Right lobe of liver (tissue), 6 donors: Measurements from ENCODE around the gene HIVEP2. TPM values are rescaled to one million over a fixed set of nuclear protein-coding genes. Genes with fewer than 3 reads are reported as not detected.

Source experiments
- ATAC-seq, 4 donors: fragments of 200-7000 bp; cut with Tn5 transposase; one replicate each; pipeline ENCODE4 v1.9.1; 2020; ENCODE audit warnings: mild to moderate bottlenecking in 4 of 4, moderate library complexity in 4 of 4
- DNase-seq, 3 donors: peaks; one replicate each; pipeline ENCODE4 v3.0.0-alpha.2; 2020
- H3K27ac ChIP-seq, 3 donors: fragments of 200-600 bp; one replicate each; pipeline ENCODE4 v1.8.0; 2022
- H3K27me3 ChIP-seq, 2 donors: fragments of 200-600 bp; one replicate each; pipeline ENCODE4 v1.8.0; 2022
- H3K36me3 ChIP-seq, 4 donors: fragments of 200-600 bp; sonication (generic) in 1 of 4; one replicate each; pipeline versions ENCODE4 v1.5.1 to v1.8.0; 2017 to 2022; ENCODE audit warnings: control low read depth in 1 of 4
- H3K4me1 ChIP-seq, 4 donors: fragments of 200-600 bp; sonication (generic) in 1 of 4; one replicate each; pipeline versions ENCODE4 v1.5.1 to v1.8.0; 2017 to 2022; ENCODE audit warnings: control low read depth in 1 of 4
- H3K4me3 ChIP-seq, 3 donors: fragments of 200-600 bp; one replicate each; pipeline ENCODE4 v1.8.0; 2022
- H3K9me3 ChIP-seq, 4 donors: fragments of 200-600 bp; sonication (generic) in 1 of 4; one replicate each; pipeline versions ENCODE4 v1.5.1 to v1.8.0; 2017 to 2022; ENCODE audit warnings: control low read depth in 1 of 4
- CTCF ChIP-seq, 4 donors: fragments of 200-600 bp in 3 of 4; fragments of 450-650 bp in 1 of 4; IDR thresholded peaks; one replicate each; pipeline versions ENCODE4 v1.5.1 to v1.8.0; 2016 to 2022; ENCODE audit warnings: antibody characterized with exemption in 4 of 4, mild to moderate bottlenecking in 2 of 4
- POLR2A ChIP-seq: fragments of 450-650 bp; IDR thresholded peaks from one replicate; pipeline ENCODE4 v1.6.1; 2017; ENCODE audit warnings: antibody characterized with exemption, mild to moderate bottlenecking
- WGBS: methylation state at CpG from one replicate; pipeline ENCODE4 v1.1.6; 2018; ENCODE audit warnings: low coverage, low lambda C conversion rate; ENCODE audit not compliant: insufficient coverage; ENCODE audit errors: missing lambda C conversion rate; 5-methylcytosine and 5-hydroxymethylcytosine counted together
- intact Hi-C, 2 donors: fragments of 100-400 bp; cut with DNase I; formaldehyde crosslinking; loops; one replicate each; pipeline versions ENCODE4 v1.11.2 to v1.14.1; 2022
- total RNA-seq, 6 experiments: library from RNA; depleted of rRNA in 2 of 6; stranded (reverse); fragments of >200 nt in 2 of 6; fragmentation: NEBNext Ultra II Directional in 3 of 6; extraction: Animal tissue kit (Norgen Biotek cat#: 25700) in 3 of 6; gene quantifications; one replicate each; pipeline versions ENCODE4 v1.1.0 to v1.2.4, GENCODE V29; 2016 to 2023
- donor health status: DM: no; HTN: yes; CAD: no.
- donor health status: DM: no; HTN: no; CAD: no.
- donor health status: DM: no; HTN: no; CAD: no.
- donor health status: DM: no; HTN: yes; CAD: no.
- donor health status: DM: no; HTN: yes; CAD: no.

HIVEP2 gene
- total RNA-seq, 6 experiments from 2014 or later: 3.0 to 8.9 (median 5.1) TPM

GRCh38 chr6:142914937-142915697 lies 29.9 kb downstream of the HIVEP2 start:
- Histone ChIP-seq H3K4me1 (no peaks in the 10 kb centered on the region), H3K27ac (no peak overlapping the region), H3K36me3 (no peaks in the 10 kb centered on the region), H3K9me3 (no peaks in the 10 kb centered on the region), H3K4me3 (no peak overlapping the region), H3K27me3 (no peaks in the 10 kb centered on the region)
- TF ChIP-seq CTCF (IDR thresholded peaks at IDR 0.05) (no peak), POLR2A (no peak)
- no peak for DNase-seq
- intact Hi-C loops: no loop called here
- 95% methylated on average over 2 of the region's 2 CpGs for WGBS
- peak in 3 of 4 donors; percentile 21 to 46 (median 29) for ATAC-seq

DNA sequence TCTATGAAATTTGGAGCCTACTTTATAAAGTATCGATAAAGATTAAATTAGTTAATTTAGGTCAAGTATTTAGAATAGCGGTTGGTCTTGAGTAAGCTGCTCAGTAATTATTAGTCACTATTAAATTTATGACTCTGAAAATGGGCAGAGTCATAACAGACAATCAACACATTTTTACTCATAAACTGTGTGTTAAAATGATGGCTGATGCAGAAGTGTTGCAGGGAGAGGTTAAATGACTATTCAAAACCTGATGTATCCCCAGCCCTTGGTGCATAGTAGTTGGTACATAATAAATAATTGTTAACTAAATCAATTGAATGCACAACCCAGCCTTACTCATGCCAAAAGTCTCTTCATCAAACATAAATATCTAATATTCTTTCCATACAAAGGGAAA lies 30.6 kb downstream of the HIVEP2 start:
- ATAC-seq (no peak), DNase-seq (no peak)
- no peak overlapping the region for H3K4me3 ChIP-seq
- no peaks in the 10 kb centered on the region for H3K4me1 ChIP-seq
- WGBS: 84% methylated on average over 2 of the region's 2 CpGs
- H3K9me3 ChIP-seq: no peaks in the 10 kb centered on the region
- H3K36me3 ChIP-seq: no peaks in the 10 kb centered on the region
- intact Hi-C loops: no loop called here
- H3K27me3 ChIP-seq: no peaks in the 10 kb centered on the region
- no peak overlapping the region for H3K27ac ChIP-seq
- TF ChIP-seq POLR2A: no peak
- TF ChIP-seq CTCF (IDR thresholded peaks at IDR 0.05): no peak

DNA sequence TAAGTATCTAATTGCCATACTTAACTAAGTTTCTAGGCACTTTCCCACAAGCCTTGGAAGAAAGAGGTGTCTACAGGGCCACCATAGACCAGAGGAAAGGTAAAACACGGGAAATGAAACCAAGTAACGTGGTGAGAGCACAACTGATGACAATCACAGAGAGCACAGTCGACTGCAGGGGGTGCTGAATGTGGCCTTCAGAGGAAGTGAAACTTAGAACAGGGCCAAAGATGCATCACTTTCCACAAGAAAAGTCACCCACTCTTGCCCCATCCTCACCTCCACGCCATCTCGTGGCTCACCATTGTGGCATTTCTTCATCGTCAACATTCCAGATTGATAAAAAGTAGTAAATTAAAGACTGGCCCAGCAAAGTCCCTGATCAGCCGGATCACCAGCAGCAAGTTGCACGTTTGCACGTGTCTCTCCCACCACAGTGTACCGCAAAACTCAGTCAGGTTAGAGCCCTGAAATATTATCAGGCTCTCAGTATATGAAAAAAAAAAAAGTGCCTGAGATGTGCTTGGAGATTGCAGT lies 31.4 kb downstream of the HIVEP2 start:
- intact Hi-C loops: no loop called here
- ATAC-seq (peak; percentile 52 to 73 (median 58)), DNase-seq (no peak)
- no peaks in the 10 kb centered on the region for H3K27me3 ChIP-seq
- H3K9me3 ChIP-seq: no peaks in the 10 kb centered on the region
- H3K4me3 ChIP-seq: no peak overlapping the region
- TF ChIP-seq POLR2A (no peak), CTCF (IDR thresholded peaks at IDR 0.05) (no peak)
- 80% methylated on average over 8 of the region's 10 CpGs for WGBS
- no peaks in the 10 kb centered on the region for H3K4me1 ChIP-seq
- no peak overlapping the region for H3K27ac ChIP-seq
- H3K36me3 ChIP-seq: no peaks in the 10 kb centered on the region

GRCh38 chr6:142913036-142913510 lies 31.9 kb downstream of the HIVEP2 start:
- Histone ChIP-seq H3K4me3 (no peak overlapping the region), H3K27me3 (no peaks in the 10 kb centered on the region), H3K36me3 (no peaks in the 10 kb centered on the region), H3K4me1 (no peaks in the 10 kb centered on the region), H3K9me3 (no peaks in the 10 kb centered on the region), H3K27ac (no peak overlapping the region)
- no peak for TF ChIP-seq CTCF (IDR thresholded peaks at IDR 0.05)
- DNase-seq (no peak), ATAC-seq (peak in 1 of 4 donors; percentile 25)
- intact Hi-C loops: no loop called here
- WGBS: 73% methylated on average over 5 of the region's 5 CpGs
